Stimulated activated CD8-positive, alpha-beta memory T cell treated with anti-CD3 and anti-CD28 coated beads, Interleukin-2, amount 100 ng/mL, for 1 hour (primary cell): Measurements from ENCODE around the gene OR52E4.

Experiments
- DNase-seq, 2 donors: peaks; one replicate each; pipeline ENCODE4 v3.0.0-alpha.2; 2020; ENCODE audit warnings: low read depth in 2 of 2

The OR52E4 gene

GRCh38 chr11:5929571-5930368, 49.3 kb downstream of the OR52E4 start:
- no peak for DNase-seq

GRCh38 chr11:5930614-5931013, 50.2 kb downstream of the OR52E4 start:
- no peak for DNase-seq

- no peak for DNase-seq
These were observed 50.6 kb downstream of the OR52E4 start for GRCh38 chr11:5931061-5931460.

- no peak for DNase-seq
These were observed 52.2 kb downstream of the OR52E4 start for GRCh38 chr11:5932671-5933070.

- DNase-seq: no peak
These were observed 52.7 kb downstream of the OR52E4 start for GRCh38 chr11:5933116-5933515.
